NCI-H446 treated with DMSO at 0.1 percent for 48 hours (cell line): ENCODE results near the gene IL22.

Source experiments
- DNase-seq: peaks from one replicate; lab custom pipeline; 2025; lab: John Stamatoyannopoulos, UW

IL22 gene

DNA sequence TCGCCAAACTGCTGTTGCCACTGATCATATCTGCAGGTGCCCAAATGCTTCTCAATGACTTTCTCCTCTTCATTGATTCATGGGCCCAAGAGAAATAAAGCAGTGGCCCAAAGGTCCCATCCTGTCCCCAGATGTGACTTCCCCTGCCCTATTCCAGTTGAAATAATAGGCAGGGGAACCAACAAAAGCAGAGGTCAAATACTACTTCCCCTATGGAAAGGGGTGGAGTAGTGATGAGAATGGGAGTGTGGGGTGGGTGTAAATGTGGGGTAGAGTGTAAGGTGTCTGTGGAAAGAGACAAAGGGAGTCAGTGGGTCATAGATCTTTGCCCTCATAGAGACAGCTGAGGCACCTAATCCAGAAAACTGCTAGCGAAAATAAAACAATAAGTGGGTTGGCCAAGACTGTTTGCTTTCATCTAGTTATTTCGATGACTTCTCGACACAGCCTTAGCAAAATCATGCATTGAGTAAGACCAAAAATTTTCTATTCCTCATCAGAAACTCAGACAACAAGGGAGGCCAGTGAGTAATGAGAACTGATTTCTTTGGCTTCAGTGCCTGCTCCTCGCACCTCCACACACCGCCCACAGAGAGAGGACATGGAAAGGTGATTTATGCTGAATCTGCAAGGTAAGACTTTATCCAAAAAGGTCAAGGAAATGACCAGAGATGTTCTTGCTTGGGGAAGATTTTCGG is 10.9 kb upstream of the IL22 start:
- no peak for DNase-seq

DNA sequence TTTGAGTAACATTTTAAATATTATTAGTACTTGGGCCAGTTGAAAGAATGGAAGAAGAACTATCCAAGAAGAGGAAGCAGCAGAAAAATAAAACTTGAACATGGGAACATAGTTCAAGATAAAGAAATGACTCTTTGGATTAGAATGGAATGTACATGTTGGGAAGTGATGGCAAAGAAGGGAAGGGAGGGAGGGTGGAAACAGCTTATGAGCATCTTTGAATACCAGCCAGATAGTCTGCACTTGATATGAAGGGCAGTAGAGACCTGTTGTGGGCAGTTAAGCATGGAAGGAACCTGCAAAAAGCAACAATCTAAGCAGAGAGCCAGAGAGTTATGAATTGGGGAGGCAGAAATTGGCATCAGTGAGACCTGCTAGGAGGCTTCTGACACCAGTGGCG is 10.0 kb upstream of the IL22 start:
- DNase-seq: no peak

DNA sequence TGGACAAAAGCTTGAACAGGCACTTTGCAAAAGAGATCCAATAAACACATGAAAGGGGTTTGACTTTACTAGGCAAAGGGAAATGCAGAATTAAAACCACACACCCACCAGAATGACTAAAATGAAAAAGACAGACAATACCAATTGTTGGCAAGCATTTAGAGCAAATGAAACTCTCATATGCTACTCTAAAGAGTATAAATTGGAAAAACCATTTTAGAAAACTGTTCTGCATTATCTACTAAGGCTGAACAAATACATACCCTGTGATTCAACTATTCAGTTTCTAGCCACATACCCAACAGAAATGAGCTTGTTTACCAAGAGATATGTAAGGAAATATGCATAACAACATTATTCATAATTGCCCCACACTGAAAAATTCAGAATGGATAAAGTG is 8.5 kb upstream of the IL22 start:
- no peak for DNase-seq

DNA sequence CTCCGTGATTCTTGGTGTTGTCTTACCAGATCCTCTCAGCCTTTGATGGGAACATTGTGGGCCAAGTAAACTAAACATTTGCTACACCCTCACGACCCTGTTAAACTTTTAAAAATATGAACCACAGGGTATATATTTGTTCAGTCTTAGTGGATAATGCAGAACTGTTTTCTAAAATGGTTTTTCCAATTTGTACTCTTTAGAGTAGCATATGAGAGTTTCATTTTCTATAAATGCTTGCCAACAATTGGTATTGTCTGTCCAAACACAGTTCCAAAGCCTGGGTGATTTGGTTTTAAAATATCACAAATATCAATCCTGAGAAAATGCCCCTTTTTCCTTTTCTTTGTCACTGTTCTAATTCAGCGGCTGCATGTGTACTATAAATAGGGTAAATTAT is 6.7 kb upstream of the IL22 start:
- no peak for DNase-seq

DNA sequence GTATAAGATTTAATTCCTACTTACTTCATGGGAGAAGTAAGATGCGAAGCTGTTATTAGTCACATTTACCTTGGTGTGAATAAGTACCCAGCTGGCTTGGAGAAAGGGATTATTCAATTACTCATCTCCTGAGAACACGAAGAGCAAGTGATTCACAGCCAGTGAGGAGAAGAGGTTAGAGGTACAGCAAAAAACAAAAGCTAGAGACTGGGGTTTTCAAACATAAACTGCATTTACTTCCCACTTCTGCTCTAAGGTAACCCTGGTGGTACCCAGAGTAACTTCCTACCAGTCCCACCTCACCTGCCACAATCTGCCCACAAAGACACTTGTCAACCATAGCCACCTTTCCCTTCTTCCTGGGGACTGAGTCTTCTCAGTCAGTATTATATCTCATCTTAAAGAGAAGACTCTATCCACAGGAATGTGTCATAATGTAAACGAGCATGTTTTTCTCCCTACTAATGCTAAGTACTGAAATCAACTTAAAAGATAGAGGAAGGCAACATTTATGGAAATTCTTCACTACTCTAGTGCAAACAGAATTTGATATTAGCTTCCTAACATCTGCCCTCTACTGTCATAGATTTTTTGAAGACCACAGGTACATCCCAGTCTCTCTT is 6.0 kb upstream of the IL22 start:
- DNase-seq: no peak

DNA sequence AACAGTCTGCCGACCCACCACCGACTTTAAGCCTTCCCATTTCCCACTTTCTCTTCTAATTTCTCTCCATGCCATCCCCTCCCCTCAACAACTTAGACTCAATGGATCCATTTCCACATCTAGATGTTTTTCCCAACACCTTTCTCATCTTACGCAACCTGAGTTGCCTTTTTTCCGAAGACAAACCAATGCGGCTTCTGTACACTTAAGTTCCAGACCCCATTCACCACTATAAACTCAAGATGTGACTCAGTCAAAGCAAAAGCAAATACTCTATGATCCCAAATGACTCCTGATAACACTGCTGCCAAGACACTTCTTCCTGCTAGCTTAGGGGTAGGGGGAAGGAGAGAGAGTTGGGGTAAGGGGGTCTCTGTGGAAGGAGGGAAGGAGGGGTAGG is 1.3 kb downstream of the IL22 start:
- no peak for DNase-seq

DNA sequence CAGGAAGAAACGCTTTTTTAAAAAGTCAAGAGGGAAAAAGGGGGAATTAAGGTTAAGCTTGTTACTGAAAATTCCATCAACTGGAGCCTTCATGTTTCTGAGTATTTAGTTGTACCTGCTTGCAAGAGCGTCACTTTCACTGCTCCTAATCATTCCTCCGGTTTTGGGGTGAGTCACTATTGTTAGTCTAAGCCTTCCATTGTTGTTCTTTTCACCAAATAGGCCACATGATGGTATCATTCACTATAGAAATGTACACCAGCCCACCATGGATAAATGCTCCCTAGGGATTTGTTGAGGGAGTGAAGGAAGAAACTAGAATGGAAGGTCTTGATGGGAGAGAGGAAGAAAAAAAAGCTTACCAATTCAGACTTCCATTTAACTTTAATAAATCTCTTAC is 3.0 kb downstream of the IL22 start:
- no peak for DNase-seq

DNA sequence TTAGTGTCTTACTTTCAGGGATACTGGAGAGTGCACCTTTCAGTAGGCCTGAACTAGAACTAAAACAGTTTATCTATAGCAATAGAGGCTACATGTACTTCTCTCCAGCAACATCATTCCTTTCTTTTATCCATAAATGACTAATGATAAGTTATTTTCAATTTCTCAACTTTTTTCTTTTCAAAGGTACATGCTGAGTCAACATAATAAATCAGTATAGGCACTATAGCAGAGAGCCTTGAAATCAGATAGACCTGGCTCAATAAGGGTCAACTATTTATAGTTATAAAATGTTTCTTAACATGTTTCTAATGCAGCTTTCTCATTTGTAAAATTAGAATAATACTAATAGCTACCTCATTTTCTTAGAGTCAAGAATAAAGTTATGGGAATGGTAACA is 5.6 kb downstream of the IL22 start:
- no peak for DNase-seq

DNA sequence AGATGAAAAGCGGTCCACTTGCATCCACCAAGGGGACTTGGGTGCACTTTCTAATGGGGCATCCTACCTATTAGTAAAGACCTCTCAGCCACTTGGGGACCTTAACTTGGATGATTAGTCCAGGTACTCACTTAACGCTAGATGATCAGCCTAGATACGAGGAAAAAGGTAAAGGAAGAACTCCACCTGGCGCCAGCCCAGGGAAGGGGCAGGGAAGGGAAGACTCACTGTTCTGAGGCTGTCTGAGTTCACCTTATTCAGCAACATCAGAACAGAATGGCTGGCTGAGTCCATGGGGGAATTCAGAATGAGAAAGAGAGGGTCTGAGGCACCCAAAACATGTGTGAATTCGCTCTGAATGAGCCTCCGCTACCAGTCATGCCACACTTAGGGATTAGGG is 7.1 kb downstream of the IL22 start:
- DNase-seq: no peak

DNA sequence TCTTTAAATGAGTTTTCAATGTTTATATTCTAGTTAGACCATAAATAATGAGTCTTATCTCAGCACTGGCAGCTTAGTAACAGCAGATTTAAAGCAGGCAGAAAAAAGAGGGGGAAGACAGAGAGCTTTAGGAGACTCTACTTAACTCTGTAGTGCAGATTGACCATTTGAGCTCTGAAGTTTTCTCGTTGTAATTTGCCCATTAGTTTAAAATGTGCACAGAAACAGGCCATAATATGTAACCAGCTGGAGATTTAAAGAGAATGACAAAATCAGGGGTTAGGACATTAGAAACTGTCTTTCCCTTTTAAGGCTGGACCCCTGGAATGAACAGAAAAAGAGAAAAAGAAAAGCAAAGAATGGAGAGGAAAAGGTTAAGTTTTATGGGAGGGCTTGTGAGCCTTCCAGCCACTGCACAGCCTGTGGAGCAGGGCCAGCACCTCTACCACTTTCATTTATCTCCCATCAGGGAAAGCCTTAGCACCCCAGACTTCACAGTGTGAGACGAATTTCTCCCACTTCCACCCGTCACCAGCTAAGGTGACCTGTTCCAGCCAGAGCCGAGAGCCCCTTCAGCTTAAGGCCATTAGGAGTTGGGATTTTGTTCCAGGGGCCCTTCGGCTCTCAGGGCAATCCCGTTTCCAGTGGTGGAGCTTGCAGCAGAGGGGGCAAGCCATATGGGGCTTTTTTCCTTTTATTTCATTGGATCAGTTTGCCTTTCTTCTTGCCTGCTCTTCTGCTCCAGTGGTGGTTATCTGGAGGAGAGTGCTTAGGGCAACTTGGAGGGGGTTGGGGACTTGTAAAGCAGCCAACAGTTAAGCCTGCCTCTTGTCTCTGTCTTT is 8.0 kb downstream of the IL22 start:
- DNase-seq: no peak

DNA sequence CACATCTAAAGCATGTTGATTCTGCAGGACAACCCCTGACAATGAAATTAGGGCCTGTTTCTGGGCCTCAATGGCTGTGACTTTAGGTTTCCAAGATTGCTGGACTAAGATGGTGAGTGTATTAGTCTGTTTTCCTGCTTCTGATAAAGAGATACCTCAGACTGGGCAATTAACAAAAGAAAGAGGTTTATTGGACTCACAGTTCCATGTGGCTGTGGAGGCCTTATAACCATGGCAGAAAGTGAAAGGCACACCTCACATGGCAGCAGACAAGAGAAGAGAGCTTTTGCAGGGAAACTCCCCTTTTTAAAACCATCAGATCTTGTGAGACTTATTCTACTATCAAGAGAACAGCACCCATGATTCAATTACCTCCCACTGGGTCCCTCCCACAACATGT is 10.6 kb downstream of the IL22 start:
- DNase-seq: no peak

DNA sequence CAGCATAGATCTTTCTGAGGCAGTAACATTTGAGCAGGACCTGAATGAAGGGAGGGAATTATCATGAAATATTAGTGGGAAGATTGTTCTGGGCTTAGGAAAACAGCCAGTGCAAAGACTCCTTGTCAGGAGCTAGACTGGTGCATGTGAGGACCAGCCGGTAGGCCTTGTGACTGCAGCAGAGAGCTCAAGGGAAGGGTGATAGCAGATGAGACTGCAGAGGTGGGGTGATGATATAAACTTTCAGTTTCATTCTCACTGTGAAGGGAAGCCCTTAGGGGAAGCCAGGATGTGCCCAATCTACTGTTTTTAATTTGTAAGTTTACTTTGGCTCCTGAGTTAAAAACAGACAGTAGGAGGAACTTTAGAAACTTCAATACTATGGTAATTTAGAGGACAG is 12.4 kb downstream of the IL22 start:
- no peak for DNase-seq

DNA sequence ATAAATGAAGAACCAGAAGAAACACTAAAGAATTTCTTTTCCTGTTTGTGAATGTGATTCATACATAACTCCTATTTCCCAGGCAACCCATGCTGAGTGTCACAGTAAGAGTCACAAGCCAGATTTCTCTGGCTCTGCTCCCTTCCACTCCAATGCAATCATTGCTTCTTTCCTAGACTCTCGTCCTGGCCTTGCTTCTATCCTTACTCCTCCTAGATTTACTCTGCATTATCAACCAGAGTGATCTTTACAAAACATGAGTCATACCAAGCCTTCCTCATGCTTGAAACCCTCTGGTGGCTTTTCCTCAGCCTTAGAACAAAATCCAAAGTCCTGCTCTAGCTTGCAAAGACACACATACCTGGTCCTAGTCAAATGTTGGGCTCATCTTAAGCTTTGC is 13.3 kb downstream of the IL22 start:
- no peak for DNase-seq

DNA sequence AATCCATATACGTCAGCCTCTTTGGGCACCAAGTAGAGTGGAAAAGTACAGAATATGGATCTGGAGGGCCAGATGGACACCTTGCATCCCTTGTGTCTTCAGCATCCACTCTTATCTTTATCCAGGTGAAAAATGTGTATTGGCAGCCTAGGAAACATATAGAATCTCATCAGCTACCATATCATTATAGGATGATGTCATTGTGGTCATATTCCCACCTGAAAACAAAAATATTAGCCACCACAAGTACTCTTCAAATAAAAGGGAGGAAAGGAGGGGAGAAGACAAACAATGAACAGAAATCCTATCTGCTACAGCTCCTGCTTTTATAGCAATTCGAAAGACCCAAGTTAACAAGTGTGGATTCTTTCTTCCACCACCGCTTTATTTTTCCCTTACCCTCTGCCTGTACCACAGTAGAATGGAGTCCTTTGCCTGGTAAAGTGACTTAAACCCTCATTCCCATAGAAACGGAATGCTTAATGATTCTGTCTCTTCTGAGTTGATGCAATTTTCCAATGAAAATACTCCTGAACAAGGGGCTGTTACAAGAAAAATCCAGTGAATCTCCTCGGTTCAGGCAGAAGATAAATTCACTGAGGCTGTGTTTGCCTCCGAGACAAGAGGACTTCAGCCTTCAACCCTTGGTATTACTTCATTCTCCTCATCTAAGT is 14.0 kb downstream of the IL22 start:
- DNase-seq: no peak

DNA sequence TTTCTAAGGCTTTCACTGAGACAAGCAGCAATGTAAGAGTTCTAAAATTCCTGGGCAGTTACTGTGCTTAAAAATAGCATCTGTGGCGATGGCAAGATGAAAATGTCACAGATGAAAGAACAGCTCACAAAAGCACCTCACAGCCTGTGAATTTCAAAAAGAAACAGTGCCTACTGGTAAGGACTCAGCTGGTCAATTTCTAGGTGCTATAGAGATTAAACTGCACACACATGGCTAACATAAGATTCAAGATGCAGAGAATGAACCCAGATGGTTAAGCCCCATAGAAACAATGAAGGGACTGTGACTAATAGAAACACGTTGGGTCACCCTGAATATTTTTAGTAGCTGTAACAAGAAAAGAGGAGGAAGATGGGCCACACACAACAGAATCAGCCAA is 15.8 kb downstream of the IL22 start:
- DNase-seq: no peak

DNA sequence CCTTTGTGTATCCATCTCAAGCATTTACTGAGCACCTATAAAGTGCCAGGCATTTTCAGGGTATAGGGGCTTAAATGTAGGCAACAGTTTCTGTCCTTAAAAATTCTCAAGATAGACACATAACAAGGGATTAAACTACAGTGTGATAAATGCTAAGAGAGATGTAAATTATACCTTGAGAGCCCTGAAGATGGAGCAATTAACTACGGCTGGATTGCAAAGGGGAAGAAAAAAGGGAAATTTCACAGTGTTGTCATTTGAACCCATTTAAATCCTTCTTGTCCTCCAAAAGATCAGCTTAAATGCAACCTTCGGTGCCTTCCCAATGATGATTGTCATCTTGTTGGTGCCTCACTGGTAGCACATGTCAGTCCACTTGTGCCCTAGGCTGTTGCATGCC is 16.3 kb downstream of the IL22 start:
- DNase-seq: no peak

DNA sequence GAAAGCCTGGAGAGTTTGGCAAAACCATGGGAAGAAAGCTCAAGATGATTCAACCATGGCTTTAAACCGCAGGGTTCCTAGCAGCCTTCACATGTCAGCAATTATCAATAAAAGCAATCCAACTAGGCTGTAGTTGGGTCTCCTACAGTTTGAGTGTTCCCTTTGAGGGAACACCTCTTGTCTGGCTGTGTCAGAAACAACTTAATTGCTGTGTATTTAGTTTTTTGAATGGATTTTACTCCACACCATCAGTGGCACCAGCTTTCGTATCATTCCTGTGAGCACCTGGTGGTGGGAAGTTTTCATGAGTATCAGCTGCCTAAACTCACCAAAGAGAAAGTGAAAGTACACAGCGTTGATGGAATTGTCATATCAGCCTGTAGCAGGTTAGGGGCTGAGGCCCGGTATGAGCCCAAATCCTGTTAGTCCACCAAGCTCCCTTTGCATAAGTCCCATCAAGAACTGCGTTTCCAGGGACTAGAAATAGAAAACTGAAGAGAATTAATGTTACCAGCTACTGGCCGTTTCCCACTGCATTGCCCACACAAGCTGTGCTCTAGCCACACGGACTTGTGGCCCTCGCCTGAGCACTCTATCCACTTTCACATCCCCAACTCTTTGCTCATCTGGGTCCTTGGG is 16.9 kb downstream of the IL22 start:
- DNase-seq: no peak

DNA sequence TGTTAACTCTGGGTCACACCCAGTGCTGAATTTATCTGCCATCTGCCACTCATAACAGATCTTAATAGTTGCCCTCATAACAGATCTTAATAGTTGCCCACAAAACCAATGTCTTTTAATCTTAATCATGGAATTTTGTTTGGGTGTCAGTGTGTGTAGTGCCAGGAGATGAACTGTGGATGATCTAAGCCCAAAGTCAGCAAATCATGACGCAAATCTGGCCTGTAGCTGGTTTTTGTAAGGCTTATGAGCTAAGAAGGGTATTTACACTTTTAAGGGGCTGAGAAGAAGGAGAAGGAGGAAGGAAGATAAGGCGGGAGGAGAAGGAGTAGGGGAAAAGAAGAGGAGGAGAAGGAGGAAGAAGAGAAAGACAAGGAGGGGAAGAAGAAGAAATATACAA is 17.8 kb downstream of the IL22 start:
- DNase-seq: no peak

DNA sequence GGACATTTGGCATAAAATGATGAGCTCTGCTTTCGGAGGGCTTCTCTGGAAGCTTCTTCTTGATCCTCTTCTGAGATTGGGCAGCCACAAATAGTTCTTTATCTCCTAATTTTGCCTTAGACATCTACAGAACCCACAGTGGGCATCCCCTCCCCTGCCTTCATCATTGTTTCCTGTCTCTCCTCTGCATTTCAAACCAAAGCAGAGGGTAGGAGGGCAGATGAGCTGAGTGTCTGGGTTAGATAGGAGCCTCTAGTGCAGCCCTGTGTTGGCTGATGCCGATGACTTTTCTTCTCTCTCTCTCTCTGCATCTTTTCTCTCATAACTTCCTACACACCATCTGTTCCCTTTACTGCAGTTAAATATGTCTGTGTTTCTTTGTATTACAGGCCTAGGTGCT is 19.3 kb downstream of the IL22 start:
- DNase-seq: no peak

DNA sequence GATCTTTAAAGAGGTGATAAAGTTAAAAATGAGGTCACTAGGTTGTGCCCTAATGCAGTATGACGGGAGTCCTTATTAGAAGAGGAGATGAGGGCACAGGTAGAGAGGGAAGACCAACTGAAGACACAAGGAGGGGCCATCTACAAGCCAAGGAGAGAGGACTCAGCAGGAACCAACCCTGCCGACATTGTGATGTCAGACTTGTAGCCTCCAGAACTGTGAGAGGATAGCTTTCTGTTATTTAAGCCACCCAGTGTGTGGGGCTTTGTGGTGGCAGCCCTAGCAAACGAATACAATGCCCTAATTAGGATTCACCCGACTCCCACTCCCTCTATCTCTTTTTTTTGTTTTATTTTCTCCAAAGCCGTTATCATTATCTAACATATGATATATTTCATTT is 19.9 kb downstream of the IL22 start:
- no peak for DNase-seq

DNA sequence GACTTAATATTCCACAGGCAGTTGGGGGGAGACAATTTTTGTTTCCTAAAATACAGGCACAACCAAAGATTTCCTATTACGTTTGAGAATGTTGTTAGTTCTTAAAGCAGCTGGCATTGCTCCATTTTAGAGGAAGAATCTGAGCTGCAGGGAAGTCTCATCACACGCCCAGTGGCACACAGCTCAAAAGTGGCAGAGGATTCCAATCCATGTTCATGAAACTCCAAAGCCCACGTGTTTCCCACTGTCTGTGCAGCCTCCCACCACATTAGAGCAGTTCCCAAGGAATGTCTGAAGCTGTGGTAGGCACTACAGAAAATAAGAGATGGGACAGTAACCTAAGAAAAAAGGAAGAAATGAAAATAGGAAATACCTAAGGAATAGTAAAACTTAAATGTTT is 21.7 kb downstream of the IL22 start:
- no peak for DNase-seq

DNA sequence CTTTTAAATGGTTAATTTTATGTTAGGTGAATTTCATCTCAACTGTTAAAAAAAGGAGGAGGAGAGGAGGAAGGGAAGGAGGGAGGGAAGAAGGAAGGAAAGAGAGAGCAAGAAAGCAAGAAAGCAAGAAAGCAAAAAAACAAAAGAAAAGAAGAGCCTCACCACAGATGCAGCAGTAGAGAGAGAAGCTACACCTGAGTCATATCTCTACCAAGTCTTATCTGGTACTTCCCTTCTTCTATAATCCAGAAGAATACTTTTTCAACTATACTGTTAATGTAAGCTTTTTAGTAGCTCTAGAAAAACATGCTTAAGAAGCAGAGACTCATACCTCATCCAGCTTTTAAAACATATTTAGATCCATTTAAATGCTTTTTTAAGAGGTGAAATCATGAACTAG is 22.2 kb downstream of the IL22 start:
- no peak for DNase-seq
